Effector memory CD8-positive, alpha-beta T cell (primary cell): Measurements from ENCODE around the gene CACNB4.
A peak's percentile ranks its signal among the peaks of the same experiment; 100 is the strongest.

Experiments
- ATAC-seq: fragments of 150-1000 bp; cut with Tn5 transposase; replicated peaks from 2 replicates; pipeline ENCODE4 v1.10.0; 2021; ENCODE audit warnings: mild to moderate bottlenecking, moderate library complexity
- DNase-seq, 3 experiments: peaks; one replicate each; pipeline ENCODE4 v3.0.0; 2021
- H3K27ac Mint-ChIP-seq, 2 donors: one replicate each; pipeline ENCODE4 v1.8.0; 2022; ENCODE audit warnings: mild to moderate bottlenecking in 2 of 2, mixed read lengths in 2 of 2, moderate library complexity in 2 of 2
- H3K27me3 Mint-ChIP-seq, 2 donors: one replicate each; pipeline ENCODE4 v1.8.0; 2022; ENCODE audit warnings: mixed read lengths in 2 of 2
- H3K36me3 Mint-ChIP-seq: one replicate; pipeline ENCODE4 v1.8.0; 2022; ENCODE audit warnings: mild to moderate bottlenecking, moderate library complexity, mixed read lengths; ENCODE audit not compliant: insufficient read depth
- H3K4me1 Mint-ChIP-seq, 2 donors: one replicate each; pipeline ENCODE4 v1.8.0; 2022; ENCODE audit warnings: low read depth in 2 of 2, mixed read lengths in 2 of 2
- H3K4me3 Mint-ChIP-seq, 2 donors: one replicate each; pipeline ENCODE4 v1.8.0; 2022; ENCODE audit warnings: mild to moderate bottlenecking in 2 of 2, mixed read lengths in 2 of 2, moderate library complexity in 2 of 2
- H3K9me3 Mint-ChIP-seq, 2 donors: one replicate each; pipeline ENCODE4 v1.8.0; 2022; ENCODE audit warnings: mixed read lengths in 2 of 2

CACNB4 gene

DNA sequence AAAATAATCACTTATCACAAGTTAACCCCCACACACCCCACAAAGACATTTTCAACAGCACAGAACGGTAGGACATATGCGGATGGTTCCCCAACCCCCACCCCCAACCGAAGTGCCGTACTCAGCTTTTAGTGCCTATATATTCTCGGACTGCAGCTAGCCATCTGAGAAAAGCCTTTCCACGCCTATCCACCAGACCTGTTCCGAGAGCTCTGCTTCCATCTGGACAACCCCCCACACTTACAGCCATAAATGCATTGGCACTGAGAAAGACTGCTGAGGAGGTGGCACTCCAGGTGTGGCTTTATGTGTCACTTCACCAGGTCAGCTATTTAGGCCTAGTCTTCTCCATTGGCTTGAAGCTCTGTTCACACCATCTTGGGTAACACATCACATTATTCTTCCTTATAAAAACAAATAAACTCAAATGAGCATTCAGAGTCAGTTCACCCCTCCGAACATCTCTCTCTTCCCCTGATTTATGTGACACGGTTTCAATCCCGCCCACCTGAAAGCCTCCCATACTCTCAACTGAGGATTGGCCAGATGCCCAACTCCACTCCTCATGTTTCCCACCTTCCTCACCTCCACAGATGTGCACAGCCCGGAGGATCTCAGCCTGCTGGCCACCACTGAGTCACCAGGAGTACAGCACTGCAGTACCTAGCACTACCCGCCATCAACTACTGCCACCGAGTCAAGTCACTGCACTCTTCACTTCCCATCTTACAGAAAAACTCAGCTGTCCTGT lies 127.4 kb downstream of the CACNB4 start:
- Mint-ChIP-seq H3K9me3 (no peaks in the 10 kb centered on the region), H3K27me3 (peaks cover 16% of the 10 kb centered on the region in 2 donors), H3K36me3 (no peaks in the 10 kb centered on the region), H3K4me1 (peaks cover 0 to 2% of the 10 kb centered on the region in 2 donors), H3K4me3 (no peak overlapping the region), H3K27ac (no peak overlapping the region)
- DNase-seq (no peak), ATAC-seq (no peak)

DNA sequence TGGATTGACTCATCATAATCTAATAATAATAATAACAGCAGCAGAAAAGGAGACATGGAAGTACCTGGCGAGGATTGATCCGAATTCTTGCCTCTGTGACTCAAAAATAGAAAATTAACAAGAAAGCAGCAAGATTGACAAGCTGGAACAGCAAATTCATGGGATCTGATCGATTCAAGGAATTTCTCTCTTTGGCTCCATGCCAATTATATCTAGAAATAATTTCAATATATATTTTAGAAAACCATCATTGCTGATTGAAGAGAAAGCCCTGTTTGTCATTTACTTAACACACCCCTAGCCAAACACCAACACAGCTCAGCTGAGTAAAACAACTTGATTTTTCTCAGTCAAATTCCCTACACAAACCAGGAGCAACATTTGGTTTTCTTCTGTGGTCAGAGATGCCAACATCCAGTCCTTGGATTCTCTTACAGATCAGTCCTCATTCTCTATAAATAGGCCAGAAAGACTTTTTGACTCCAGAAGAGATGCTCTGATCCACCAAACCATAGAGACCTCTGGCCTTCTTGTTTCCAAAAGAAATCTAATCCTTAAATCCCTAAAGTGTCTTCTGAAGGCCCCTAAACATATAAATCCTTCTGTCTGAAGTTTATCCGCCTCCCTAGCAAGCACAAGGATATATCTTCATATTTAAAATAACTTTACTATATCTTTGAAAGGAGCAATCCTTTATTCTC lies 129.9 kb downstream of the CACNB4 start:
- Mint-ChIP-seq H3K4me3 (no peak overlapping the region), H3K4me1 (peaks cover 0 to 2% of the 10 kb centered on the region in 2 donors)
- ATAC-seq: no peak

DNA sequence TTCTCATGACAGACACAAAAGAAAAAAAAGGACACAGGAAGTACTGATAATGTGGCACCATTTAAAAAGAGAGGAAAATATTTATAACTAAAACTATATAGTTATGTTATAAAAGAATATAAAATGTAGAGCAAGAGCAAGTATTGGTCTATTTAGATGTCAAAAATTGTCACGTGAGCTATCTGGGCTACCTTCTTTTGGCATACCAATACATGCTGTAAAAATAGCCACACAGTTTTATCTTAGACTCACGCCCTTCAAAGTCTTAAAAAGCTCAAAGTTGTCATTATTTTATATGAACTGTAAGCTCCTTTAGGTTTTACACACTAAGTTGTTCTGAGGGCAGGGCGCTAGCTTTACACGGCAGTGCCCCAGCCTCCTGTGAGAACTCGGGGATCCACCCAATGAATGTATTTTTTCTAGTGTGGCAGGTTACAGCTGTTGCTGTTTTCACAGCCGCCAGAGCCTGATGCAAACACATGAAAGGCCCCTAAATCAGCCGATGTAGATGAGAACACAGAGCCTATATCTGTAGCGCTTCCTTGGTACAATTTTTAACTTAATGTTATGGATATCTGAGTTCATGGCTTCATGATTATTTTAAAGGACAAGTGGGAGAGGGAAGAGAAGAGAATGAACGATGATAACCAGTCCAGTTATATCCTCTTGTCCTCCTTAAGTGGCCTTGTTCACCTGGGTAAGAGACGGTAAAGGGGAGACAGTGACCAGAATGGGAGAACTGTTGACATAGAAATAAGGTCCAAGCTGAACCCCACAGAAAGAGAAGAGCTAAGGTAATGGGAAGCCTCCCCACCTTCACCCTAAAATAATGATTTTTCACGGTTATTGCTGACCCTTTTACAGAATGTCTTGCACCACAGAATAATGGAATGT lies 130.8 kb downstream of the CACNB4 start:
- no peaks in the 10 kb centered on the region for H3K36me3 Mint-ChIP-seq
- H3K27me3 Mint-ChIP-seq: peaks cover 6 to 8% of the 10 kb centered on the region in 2 donors
- no peak overlapping the region for H3K27ac Mint-ChIP-seq
- no peaks in the 10 kb centered on the region for H3K4me1 Mint-ChIP-seq
- ATAC-seq: no peak
- no peaks in the 10 kb centered on the region for H3K9me3 Mint-ChIP-seq
- no peak for DNase-seq
- H3K4me3 Mint-ChIP-seq: no peak overlapping the region

More for the DNA sequence above, 129.9 kb downstream of the CACNB4 start:
- no peak for DNase-seq
- H3K9me3 Mint-ChIP-seq: no peaks in the 10 kb centered on the region
- H3K27ac Mint-ChIP-seq: no peak overlapping the region
- no peaks in the 10 kb centered on the region for H3K36me3 Mint-ChIP-seq
- H3K27me3 Mint-ChIP-seq: peaks cover 6 to 8% of the 10 kb centered on the region in 2 donors

DNA sequence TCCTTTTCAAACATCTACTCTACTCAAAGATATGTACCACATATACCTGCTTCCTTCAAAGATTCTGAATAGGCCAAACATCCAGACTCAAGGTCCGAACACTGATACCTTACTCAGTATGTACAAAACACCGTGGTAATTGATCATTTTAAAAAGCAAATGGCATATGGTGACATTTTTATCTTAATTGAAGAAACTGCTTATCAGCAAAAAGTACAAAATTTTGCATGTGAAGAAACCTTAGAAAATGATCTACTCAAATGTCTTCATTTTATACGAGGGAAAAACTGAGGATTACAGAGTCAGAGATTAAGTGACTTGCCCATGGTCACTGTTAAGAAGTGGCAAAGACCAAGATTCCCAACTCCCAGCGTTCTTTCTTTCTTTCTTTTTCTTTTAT lies 133.0 kb downstream of the CACNB4 start:
- DNase-seq: no peak
- Mint-ChIP-seq H3K27me3 (peaks cover 0 to 14% of the 10 kb centered on the region in 2 donors), H3K27ac (no peak overlapping the region), H3K4me1 (no peaks in the 10 kb centered on the region), H3K9me3 (no peaks in the 10 kb centered on the region), H3K4me3 (no peak overlapping the region), H3K36me3 (no peaks in the 10 kb centered on the region)
- ATAC-seq: no peak

DNA sequence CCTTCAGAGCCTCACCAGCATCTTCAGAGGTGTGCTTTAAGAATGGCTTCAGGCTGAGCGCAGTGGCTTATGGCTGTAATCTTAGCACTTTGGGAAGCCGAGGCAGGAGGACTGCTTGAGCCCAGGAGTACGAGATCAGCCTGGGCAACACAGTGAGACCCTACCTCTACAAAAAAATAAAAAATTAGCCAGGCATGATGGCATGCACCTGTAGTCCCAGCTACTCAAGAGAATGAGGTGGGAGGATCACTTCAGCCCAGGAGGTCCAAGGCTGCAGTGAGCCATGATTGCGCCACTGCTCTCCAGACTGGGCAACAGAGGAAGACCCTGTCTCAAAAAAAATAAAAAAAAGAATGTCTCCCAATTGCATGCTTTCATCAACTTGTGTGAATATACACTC lies 137.3 kb downstream of the CACNB4 start:
- Mint-ChIP-seq H3K36me3 (no peaks in the 10 kb centered on the region), H3K9me3 (no peaks in the 10 kb centered on the region), H3K27ac (no peak overlapping the region), H3K4me3 (no peak overlapping the region), H3K27me3 (peaks cover 0 to 16% of the 10 kb centered on the region in 2 donors), H3K4me1 (no peaks in the 10 kb centered on the region)
- DNase-seq (no peak), ATAC-seq (no peak)

DNA sequence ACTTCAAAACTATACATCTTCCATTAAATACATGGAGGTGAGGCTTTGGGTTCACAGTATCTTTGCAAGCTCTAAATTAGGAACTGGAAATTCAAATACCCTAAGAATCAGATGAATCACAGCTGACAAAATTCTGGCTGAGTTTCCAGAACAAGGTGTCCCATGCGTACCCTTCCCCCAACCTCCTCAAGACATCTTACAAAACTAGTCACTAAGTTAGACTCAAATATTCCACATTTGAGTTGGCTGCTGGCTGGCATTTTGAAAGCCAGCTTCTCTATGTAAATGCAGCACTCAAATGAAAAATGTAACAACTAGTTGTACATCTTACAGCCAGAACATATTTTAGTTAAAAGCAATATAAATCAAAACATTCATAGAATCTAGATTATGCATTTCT lies 139.6 kb downstream of the CACNB4 start:
- Mint-ChIP-seq H3K9me3 (no peaks in the 10 kb centered on the region), H3K36me3 (no peaks in the 10 kb centered on the region), H3K27ac (no peak overlapping the region), H3K27me3 (peaks cover 0 to 34% of the 10 kb centered on the region in 2 donors), H3K4me1 (no peaks in the 10 kb centered on the region), H3K4me3 (no peak overlapping the region)
- DNase-seq: no peak
- ATAC-seq: no peak

DNA sequence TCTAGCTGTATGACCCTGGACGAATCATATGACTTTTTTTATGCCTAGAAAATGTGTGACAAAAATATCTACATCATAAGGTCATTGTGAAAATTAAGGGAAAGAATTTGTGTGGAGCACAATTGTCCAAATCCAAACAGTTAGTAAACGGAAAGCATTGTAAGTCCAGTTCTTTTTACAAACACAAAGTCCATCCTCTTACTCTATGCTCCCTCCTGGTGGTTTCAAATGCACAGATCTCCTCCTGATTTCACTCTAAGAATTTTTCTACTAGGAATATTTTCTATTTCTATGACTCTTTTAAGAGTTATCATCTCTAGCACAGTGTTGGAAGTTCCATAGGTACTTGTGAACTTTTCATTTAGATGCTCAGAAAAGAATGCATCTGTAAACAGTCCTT lies 145.4 kb downstream of the CACNB4 start:
- no peaks in the 10 kb centered on the region for H3K36me3 Mint-ChIP-seq
- no peaks in the 10 kb centered on the region for H3K4me1 Mint-ChIP-seq
- no peak overlapping the region for H3K27ac Mint-ChIP-seq
- no peak overlapping the region for H3K4me3 Mint-ChIP-seq
- DNase-seq: no peak
- H3K9me3 Mint-ChIP-seq: no peaks in the 10 kb centered on the region
- H3K27me3 Mint-ChIP-seq: peaks cover 22 to 43% of the 10 kb centered on the region in 2 donors
- no peak for ATAC-seq

DNA sequence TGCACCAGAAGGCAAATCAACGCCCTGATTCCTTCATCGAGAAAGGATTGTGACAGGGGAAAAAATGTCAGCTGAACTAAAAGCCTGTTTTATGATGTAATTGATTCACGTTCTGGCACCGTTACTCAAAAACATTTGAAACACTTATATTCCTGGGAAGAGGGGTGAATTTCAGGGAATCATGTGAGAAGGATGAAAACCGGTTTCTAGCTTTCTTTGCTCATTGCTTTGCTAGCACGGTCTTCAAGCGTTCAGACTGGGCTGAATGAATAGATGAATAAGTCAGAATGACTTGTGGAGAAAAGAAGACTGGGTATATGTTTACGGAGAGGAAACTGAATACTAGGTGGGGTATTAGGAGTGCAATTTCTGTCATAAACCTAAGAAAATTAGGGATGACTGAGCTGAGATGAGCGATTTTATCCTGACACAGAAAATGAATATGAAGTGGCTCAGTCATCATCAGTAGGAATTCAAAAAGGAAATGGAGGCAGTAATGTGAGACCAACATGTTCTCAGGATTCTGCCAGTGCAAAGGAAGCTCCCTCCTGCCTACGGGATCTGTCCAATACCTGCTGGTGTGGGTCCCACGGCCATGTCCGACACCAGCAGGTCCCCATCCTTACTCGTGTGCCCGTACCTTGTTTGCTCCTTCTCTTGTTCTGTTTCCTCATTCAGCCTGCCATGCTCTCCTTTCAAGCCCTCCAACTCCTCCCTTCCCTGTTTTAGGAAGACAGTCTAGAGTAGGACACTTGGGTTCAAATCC lies 146.0 kb downstream of the CACNB4 start:
- H3K4me3 Mint-ChIP-seq: no peak overlapping the region
- DNase-seq (no peak), ATAC-seq (no peak)
- no peaks in the 10 kb centered on the region for H3K9me3 Mint-ChIP-seq
- no peaks in the 10 kb centered on the region for H3K4me1 Mint-ChIP-seq
- H3K36me3 Mint-ChIP-seq: no peaks in the 10 kb centered on the region
- peaks cover 23 to 43% of the 10 kb centered on the region in 2 donors for H3K27me3 Mint-ChIP-seq
- H3K27ac Mint-ChIP-seq: no peak overlapping the region

DNA sequence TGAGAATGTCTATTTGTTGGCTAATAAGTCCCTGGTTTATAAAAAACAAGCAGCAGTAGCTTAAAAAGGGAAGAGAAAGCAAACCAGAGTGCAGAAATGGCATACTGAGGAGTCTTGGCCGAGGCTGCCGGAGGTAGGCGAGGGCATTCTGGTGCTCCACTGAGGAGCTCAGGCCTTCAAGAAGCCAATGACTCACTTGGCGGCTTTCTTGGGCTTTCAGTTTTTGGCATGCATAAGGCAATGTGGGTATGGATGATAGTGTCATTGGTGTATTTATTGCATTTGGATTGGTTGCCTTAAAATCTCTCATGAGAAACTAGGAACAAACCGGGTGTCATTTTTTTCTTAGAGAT lies 151.1 kb downstream of the CACNB4 start:
- no peak overlapping the region for H3K27ac Mint-ChIP-seq
- no peaks in the 10 kb centered on the region for H3K36me3 Mint-ChIP-seq
- ATAC-seq (no peak), DNase-seq (no peak)
- peaks cover 7 to 9% of the 10 kb centered on the region in 2 donors for H3K4me1 Mint-ChIP-seq
- H3K9me3 Mint-ChIP-seq: peaks cover 4 to 6% of the 10 kb centered on the region in 2 donors
- H3K27me3 Mint-ChIP-seq: peaks cover 31 to 45% of the 10 kb centered on the region in 2 donors
- peak overlapping the region in 1 of 2 donors; percentile 41 for H3K4me3 Mint-ChIP-seq

DNA sequence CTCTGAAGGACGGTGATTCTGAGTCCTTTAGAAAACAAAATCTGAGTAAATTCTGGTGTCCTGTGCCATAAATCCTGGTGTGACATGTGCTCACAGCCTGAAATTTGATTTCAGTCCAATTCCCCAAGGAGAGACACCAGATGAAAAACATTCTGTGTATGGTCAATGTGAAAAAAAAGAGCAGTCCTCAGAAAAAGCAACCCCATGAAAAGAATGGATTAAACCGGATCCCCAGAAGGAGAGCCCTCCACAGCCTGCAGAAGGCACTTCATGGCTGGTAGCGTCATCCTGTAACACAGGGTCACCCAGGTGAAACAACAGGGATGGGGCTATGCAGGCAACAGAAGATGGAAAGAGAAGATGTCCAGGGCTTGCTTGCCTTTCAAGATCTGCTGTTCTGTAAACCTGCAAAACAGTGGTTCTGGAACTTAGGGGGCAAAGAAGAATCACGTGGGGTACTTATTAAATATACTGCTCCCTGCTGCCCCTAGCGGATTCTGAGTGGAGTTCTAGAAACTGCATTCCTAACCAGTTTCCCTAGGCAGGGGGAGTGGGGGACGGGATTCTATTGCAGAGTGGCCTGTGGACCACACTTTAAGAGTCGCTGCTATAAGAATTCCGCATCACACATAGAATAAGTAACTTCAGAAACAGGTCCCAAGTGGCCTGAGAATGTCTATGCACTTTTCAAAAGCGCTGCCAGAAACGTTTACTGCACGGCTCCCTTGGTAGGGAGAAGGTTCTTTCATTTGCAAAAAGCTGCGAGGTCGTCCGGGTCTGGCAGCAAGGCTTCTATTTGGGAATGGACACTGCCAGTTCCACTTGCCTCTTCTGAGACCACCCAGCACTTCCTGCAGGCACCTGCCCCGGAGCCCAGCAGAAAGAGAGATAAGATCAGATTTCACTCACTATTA lies 151.7 kb downstream of the CACNB4 start:
- H3K9me3 Mint-ChIP-seq: peaks cover 6% of the 10 kb centered on the region in 2 donors
- no peaks in the 10 kb centered on the region for H3K36me3 Mint-ChIP-seq
- peak in 2 of 3 experiments; percentile 3 to 13 for DNase-seq

DNA sequence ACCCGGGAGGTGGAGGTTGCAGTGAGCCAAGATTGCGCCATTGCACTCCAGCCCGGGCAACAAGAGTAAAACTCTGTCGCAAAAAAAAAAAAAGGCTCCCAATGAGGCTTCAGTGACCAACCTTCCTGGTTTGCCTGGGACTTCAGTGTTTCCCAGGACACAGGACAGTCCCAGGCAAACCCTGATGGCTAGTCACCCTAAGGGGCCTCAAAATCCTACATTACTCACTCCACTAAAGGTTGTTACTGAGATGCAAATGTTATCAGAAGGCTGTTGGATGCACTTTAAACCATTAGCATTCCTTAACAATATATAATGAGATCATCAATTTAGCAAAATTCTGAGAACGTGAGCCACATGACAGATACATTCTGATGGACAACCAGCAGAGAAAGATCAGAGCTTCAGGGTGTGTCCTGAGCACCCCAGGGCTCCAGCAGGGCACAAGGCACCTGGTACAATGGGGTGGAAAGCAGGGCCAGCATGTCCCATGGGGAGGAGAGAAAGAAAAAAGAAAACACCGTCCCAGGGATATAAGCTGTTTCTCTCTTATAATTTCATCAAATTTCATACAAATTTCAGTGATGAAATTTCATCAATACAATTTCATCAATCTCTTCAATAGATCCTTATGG lies 152.5 kb downstream of the CACNB4 start:
- ATAC-seq (no peak), DNase-seq (no peak)
- H3K27me3 Mint-ChIP-seq: peaks cover 27 to 41% of the 10 kb centered on the region in 2 donors
- no peak overlapping the region for H3K4me3 Mint-ChIP-seq
- H3K4me1 Mint-ChIP-seq: peaks cover 7 to 9% of the 10 kb centered on the region in 2 donors
- H3K9me3 Mint-ChIP-seq: peaks cover 6% of the 10 kb centered on the region in 2 donors
- no peaks in the 10 kb centered on the region for H3K36me3 Mint-ChIP-seq
- H3K27ac Mint-ChIP-seq: no peak overlapping the region

More for the DNA sequence above, 151.7 kb downstream of the CACNB4 start:
- H3K27ac Mint-ChIP-seq: no peak overlapping the region
- peaks cover 7 to 9% of the 10 kb centered on the region in 2 donors for H3K4me1 Mint-ChIP-seq
- peak overlapping the region in 1 of 2 donors; percentile 41 for H3K4me3 Mint-ChIP-seq
- peaks cover 27 to 41% of the 10 kb centered on the region in 2 donors for H3K27me3 Mint-ChIP-seq
- ATAC-seq: peak; percentile 56

DNA sequence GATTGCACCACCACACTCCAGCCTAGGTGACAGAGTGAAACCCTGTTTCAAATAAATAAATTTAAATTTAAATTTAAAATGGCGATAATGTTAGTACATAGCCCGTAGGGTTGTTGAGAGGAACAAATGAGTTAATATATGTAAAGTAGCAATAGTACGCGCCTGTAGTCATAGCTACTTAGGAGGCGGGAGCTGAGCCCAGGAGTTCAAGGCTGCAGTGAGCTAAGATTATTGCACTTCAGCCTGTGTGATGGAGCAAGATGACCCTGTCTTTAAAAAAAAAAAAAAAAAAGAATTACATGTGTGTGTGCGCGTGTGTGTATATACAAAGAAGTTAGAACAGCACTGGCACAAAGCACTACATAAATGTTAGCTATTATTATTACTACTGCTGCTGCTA lies 153.2 kb downstream of the CACNB4 start:
- ATAC-seq (no peak), DNase-seq (no peak)
- H3K9me3 Mint-ChIP-seq: peaks cover 6% of the 10 kb centered on the region in 2 donors
- H3K27ac Mint-ChIP-seq: no peak overlapping the region
- H3K4me1 Mint-ChIP-seq: peaks cover 7 to 9% of the 10 kb centered on the region in 2 donors
- peaks cover 27 to 41% of the 10 kb centered on the region in 2 donors for H3K27me3 Mint-ChIP-seq
- no peaks in the 10 kb centered on the region for H3K36me3 Mint-ChIP-seq
- no peak overlapping the region for H3K4me3 Mint-ChIP-seq
